Esophagus muscularis mucosa (tissue), 4 donors: ENCODE data around the gene EIF4EBP2.

Experiments used
- EP300 ChIP-seq: sonication (generic); formaldehyde crosslinking; IDR thresholded peaks from one replicate; pipeline ENCODE4 v1.6.1; 2017; ENCODE audit warnings: antibody characterized with exemption
- POLR2A ChIP-seq: fragments of 450-650 bp; IDR thresholded peaks from one replicate; pipeline ENCODE4 v1.6.1; 2017; ENCODE audit warnings: antibody characterized with exemption, moderate library complexity, mild to moderate bottlenecking, low read depth
- POLR2AphosphoS5 ChIP-seq, 2 donors: sonication (generic); formaldehyde crosslinking; IDR thresholded peaks; one replicate each; pipeline ENCODE4 v1.6.1; 2017; ENCODE audit warnings: antibody characterized with exemption in 2 of 2
- TF ChIP-seq, protein P1 (sequence below), 3 experiments: fragments of 200-600 bp in 2 of 3; fragments of 450-650 bp in 1 of 3; sonication (generic) in 2 of 3; IDR thresholded peaks; one replicate each; pipeline ENCODE4 v1.5.1; 2017 to 2019; ENCODE audit warnings: antibody characterized with exemption in 3 of 3, mild to moderate bottlenecking in 2 of 3, moderate library complexity in 1 of 3

DNA sequence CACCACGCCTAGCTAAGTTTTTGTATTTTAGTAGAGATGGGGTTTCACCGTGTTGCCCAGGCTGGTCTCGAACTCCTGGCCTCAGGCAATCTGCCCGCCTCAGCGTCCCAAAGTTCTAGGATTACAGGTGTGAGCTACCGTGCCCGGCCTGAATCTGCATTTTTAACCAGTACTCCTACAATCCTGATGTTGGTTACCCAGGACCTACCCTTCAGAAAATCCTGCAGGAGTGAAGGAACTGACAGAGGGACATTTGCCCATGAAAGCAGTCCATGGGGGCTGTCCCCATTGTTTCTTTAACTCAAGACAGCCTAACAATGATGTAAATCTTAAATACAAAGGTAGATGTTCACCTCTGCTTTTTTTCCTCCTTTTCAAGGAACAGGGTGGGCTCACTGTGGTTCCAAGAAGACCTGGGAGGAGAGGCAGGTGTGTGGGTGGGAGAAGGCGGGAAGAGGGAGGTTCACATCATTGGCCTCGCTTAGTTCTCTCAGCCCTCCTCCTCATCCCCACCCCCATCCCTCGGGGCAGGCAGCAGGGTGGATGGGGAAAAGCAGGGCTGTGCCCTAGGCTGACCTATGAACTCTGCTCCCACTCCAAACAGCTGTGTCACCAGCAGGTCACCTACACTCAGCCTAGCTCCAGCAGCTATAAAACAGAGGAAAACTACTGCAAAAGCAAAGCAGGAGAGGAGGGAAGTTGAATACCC lies 35.0 kb upstream of the EIF4EBP2 start:
- no peak for TF ChIP-seq POLR2A
- TF ChIP-seq, protein P1, sequence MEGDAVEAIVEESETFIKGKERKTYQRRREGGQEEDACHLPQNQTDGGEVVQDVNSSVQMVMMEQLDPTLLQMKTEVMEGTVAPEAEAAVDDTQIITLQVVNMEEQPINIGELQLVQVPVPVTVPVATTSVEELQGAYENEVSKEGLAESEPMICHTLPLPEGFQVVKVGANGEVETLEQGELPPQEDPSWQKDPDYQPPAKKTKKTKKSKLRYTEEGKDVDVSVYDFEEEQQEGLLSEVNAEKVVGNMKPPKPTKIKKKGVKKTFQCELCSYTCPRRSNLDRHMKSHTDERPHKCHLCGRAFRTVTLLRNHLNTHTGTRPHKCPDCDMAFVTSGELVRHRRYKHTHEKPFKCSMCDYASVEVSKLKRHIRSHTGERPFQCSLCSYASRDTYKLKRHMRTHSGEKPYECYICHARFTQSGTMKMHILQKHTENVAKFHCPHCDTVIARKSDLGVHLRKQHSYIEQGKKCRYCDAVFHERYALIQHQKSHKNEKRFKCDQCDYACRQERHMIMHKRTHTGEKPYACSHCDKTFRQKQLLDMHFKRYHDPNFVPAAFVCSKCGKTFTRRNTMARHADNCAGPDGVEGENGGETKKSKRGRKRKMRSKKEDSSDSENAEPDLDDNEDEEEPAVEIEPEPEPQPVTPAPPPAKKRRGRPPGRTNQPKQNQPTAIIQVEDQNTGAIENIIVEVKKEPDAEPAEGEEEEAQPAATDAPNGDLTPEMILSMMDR (IDR thresholded peaks at IDR 0.05), result no peak
- no peak for TF ChIP-seq EP300
- TF ChIP-seq POLR2AphosphoS5 (IDR thresholded peaks at IDR 0.05), result no peak
